H1 (cell line): ENCODE data around the gene RPRD2. TPM values are rescaled to one million over a fixed set of nuclear protein-coding genes. Genes with fewer than 3 reads are reported as not detected.

ENCODE experiments used
- CTCF ChIA-PET: fragments of 300-600 bp; sonication (Branson Sonifier 250); formaldehyde crosslinking; loops from one replicate; lab custom pipeline; 2021; ENCODE audit not compliant: partially characterized antibody; lab: Charles Lee
- POLR2A ChIA-PET: fragments of 300-600 bp; sonication (Branson Sonifier 250); formaldehyde crosslinking; loops from one replicate; lab custom pipeline; 2021; ENCODE audit warnings: inconsistent platforms; ENCODE audit not compliant: partially characterized antibody; lab: Charles Lee
- DNase-seq, 2 experiments: peaks; one replicate each; pipeline versions ENCODE4 v3.0.0 to v3.0.0-alpha.2; 2010 to 2022; ENCODE audit warnings: low spot score in 2 of 2, low read depth in 1 of 2, mixed read lengths in 1 of 2
- FAIRE-seq: peaks from 2 replicates; lab custom pipeline; 2011; peaks lifted over from hg19 to GRCh38; lab: Jason Lieb, UNC
- H2AFZ ChIP-seq: 2 replicates; pipeline ENCODE4 v1.8.1; 2012; ENCODE audit warnings: low read length, inconsistent platforms
- H2AK5ac ChIP-seq: 2 replicates; pipeline ENCODE4 v1.6.1; 2013; ENCODE audit warnings: low read depth, low read length
- H2BK120ac ChIP-seq: replicated peaks from 2 replicates; pipeline ENCODE3; 2013; ENCODE audit warnings: low read depth, low read length, inconsistent platforms
- H2BK12ac ChIP-seq: 2 replicates; pipeline ENCODE4 v1.6.1; 2013; ENCODE audit warnings: low read depth, low read length
- H2BK15ac ChIP-seq: 2 replicates; pipeline ENCODE4 v1.6.1; 2013; ENCODE audit warnings: low read length
- H2BK20ac ChIP-seq: 2 replicates; pipeline ENCODE4 v1.6.1; 2013; ENCODE audit warnings: low read length
- H2BK5ac ChIP-seq: 2 replicates; pipeline ENCODE4 v1.6.1; 2013; ENCODE audit warnings: low read depth, low read length
- H3K14ac ChIP-seq: 2 replicates; pipeline ENCODE4 v1.6.1; 2013; ENCODE audit warnings: inconsistent platforms; ENCODE audit not compliant: insufficient read length
- H3K18ac ChIP-seq: 2 replicates; pipeline ENCODE4 v1.6.1; 2013; ENCODE audit warnings: low read length; ENCODE audit errors: extremely low read depth
- H3K23ac ChIP-seq: 2 replicates; pipeline ENCODE4 v1.6.1; 2013; ENCODE audit warnings: inconsistent platforms; ENCODE audit not compliant: insufficient read length
- H3K23me2 ChIP-seq: 2 replicates; pipeline ENCODE4 v1.6.1; 2013; ENCODE audit warnings: low read depth, low read length
- H3K27ac ChIP-seq: 2 replicates; pipeline ENCODE4 v1.6.1; 2011; ENCODE audit warnings: low read depth, low read length, inconsistent platforms
- H3K27me3 ChIP-seq, 4 experiments: replicated peaks in 1 of 4; 1 replicate in 1 of 4; 2 replicates in 3 of 4; pipeline versions ENCODE4 v1.6.1 to v1.8.1; 2011 to 2013; ENCODE audit warnings: low read length in 3 of 4, mild to moderate bottlenecking in 3 of 4, inconsistent platforms in 2 of 4, mixed read lengths in 2 of 4, moderate library complexity in 1 of 4; ENCODE audit not compliant: control insufficient read depth in 3 of 4, insufficient read depth in 3 of 4; ENCODE audit errors: extremely low read depth in 1 of 4
- H3K36me3 ChIP-seq, 4 experiments: 2 replicates each; pipeline versions ENCODE4 v1.6.1 to v1.8.1; 2011 to 2013; ENCODE audit warnings: mild to moderate bottlenecking in 4 of 4, low read length in 3 of 4, moderate library complexity in 2 of 4, control low read depth in 1 of 4, inconsistent platforms in 1 of 4; ENCODE audit not compliant: insufficient read depth in 4 of 4, control insufficient read depth in 2 of 4
- H3K4ac ChIP-seq: replicated peaks from 2 replicates; pipeline ENCODE3; 2013; ENCODE audit warnings: low read length, low read depth, mixed read lengths, inconsistent platforms; ENCODE audit not compliant: insufficient read length
- H3K4me1 ChIP-seq, 4 experiments: replicated peaks in 1 of 4; 1 replicate in 1 of 4; 2 replicates in 3 of 4; pipeline versions ENCODE4 v1.6.1 to v1.8.1; 2011 to 2013; ENCODE audit warnings: low read length in 3 of 4, inconsistent platforms in 2 of 4, mixed read lengths in 1 of 4; ENCODE audit not compliant: insufficient read depth in 4 of 4, control insufficient read depth in 3 of 4
- H3K4me2 ChIP-seq, 2 experiments: 2 replicates each; pipeline versions ENCODE4 v1.6.1 to v1.8.1; 2011 to 2013; ENCODE audit warnings: low read depth in 2 of 2, low read length in 2 of 2, control low read depth in 1 of 2, inconsistent platforms in 1 of 2, mild to moderate bottlenecking in 1 of 2; ENCODE audit not compliant: insufficient read depth in 1 of 2
- H3K4me3 ChIP-seq, 4 experiments: fragments of 200-600, 300-600 bp in 1 of 4; sonication (generic), shearing (Covaris generic), sonication (Bioruptor Twin) in 1 of 4; 2 replicates each; pipeline versions ENCODE4 v1.5.1 to v1.8.1; 2011 to 2016; ENCODE audit warnings: low read length in 4 of 4, low read depth in 3 of 4, control low read depth in 2 of 4, inconsistent platforms in 2 of 4, mild to moderate bottlenecking in 2 of 4, mixed read lengths in 1 of 4, moderate library complexity in 1 of 4; ENCODE audit not compliant: insufficient read depth in 2 of 4; ENCODE audit errors: extremely low read depth in 1 of 4
- H3K56ac ChIP-seq: replicated peaks from 2 replicates; pipeline ENCODE3; 2013; ENCODE audit warnings: low read depth, mild to moderate bottlenecking, mixed read lengths, low read length, inconsistent platforms; ENCODE audit not compliant: insufficient read length
- H3K79me1 ChIP-seq: 2 replicates; pipeline ENCODE4 v1.6.1; 2013; ENCODE audit warnings: low read depth, low read length, control low read depth
- H3K79me2 ChIP-seq, 2 experiments: 2 replicates each; pipeline versions ENCODE4 v1.6.1 to v1.8.1; 2012 to 2013; ENCODE audit warnings: low read length in 2 of 2, mild to moderate bottlenecking in 2 of 2, inconsistent platforms in 1 of 2; ENCODE audit not compliant: insufficient read depth in 2 of 2, control insufficient read depth in 1 of 2
- H3K9ac ChIP-seq, 4 experiments: replicated peaks in 1 of 4; 1 replicate in 1 of 4; 2 replicates in 3 of 4; pipeline versions ENCODE4 v1.6.1 to v1.8.1; 2011 to 2013; ENCODE audit warnings: low read depth in 3 of 4, low read length in 3 of 4, control low read depth in 2 of 4, mild to moderate bottlenecking in 2 of 4, moderate library complexity in 2 of 4, inconsistent platforms in 1 of 4; ENCODE audit errors: extremely low read depth in 1 of 4
- H3K9me3 ChIP-seq, 2 experiments: 2 replicates each; pipeline versions ENCODE4 v1.6.1 to v1.8.1; 2012 to 2013; ENCODE audit warnings: mild to moderate bottlenecking in 2 of 2, moderate library complexity in 2 of 2, control low read depth in 1 of 2, inconsistent platforms in 1 of 2, low read depth in 1 of 2, low read length in 1 of 2, mixed read lengths in 1 of 2; ENCODE audit not compliant: insufficient read depth in 2 of 2
- H4K20me1 ChIP-seq, 2 experiments: replicated peaks in 1 of 2; 2 replicates each; pipeline versions ENCODE3 to v1.8.1; 2011 to 2013; ENCODE audit warnings: inconsistent platforms in 2 of 2, low read length in 2 of 2, mild to moderate bottlenecking in 1 of 2; ENCODE audit not compliant: insufficient read depth in 2 of 2, control insufficient read depth in 1 of 2
- H4K5ac ChIP-seq: 2 replicates; pipeline ENCODE4 v1.6.1; 2013; ENCODE audit warnings: low read length, low read depth, mixed read lengths, inconsistent platforms; ENCODE audit not compliant: insufficient read length
- H4K8ac ChIP-seq: 2 replicates; pipeline ENCODE4 v1.8.0; 2013; ENCODE audit warnings: mild to moderate bottlenecking, moderate library complexity, low read length, inconsistent platforms; ENCODE audit not compliant: insufficient read depth; ENCODE audit errors: extremely low read depth
- H4K91ac ChIP-seq: replicated peaks from 2 replicates; pipeline ENCODE3; 2013; ENCODE audit warnings: low read length, mixed read lengths, inconsistent platforms; ENCODE audit not compliant: insufficient read length
- CBX5 ChIP-seq: fragments of 300-800, 300-1000 bp; sonication (generic); IDR thresholded peaks from 2 replicates; pipeline ENCODE4 v1.7.1; 2016; ENCODE audit warnings: antibody characterized with exemption, low read length, low read depth
- HDAC6 ChIP-seq: IDR thresholded peaks from one replicate; pipeline ENCODE4 v1.7.1; 2012; ENCODE audit warnings: low read depth, mild to moderate bottlenecking, inconsistent platforms, low read length, moderate library complexity
- WGBS, 2 experiments: shearing (Covaris generic) in 1 of 2; methylation state at CpG; one replicate each; pipeline versions ENCODE4 v1.1.6 to v1.1.7; 2013 to 2015; ENCODE audit warnings: low lambda C conversion rate in 2 of 2, mixed read lengths in 2 of 2, inconsistent platforms in 1 of 2, low coverage in 1 of 2, missing lambda C conversion rate in 1 of 2; ENCODE audit not compliant: insufficient replicate concordance in 2 of 2, insufficient coverage in 1 of 2, insufficient read length in 1 of 2; ENCODE audit errors: extremely low coverage in 1 of 2, missing lambda C conversion rate in 1 of 2; 5-methylcytosine and 5-hydroxymethylcytosine counted together
- polyA plus RNA-seq, 7 experiments: library from polyadenylated mRNA; depleted of rRNA in 3 of 7; stranded (reverse) in 5 of 7; unstranded in 2 of 7; fragments of >200 nt in 5 of 7; fragments of 200-250 nt in 2 of 7; gene quantifications; 1 replicate in 5 of 7; 2 replicates in 1 of 7; 4 replicates in 1 of 7; pipeline versions ENCODE4 v1.2.1 to v1.2.3, GENCODE V29; 2011 to 2013; ENCODE audit warnings: missing spikeins in 2 of 7, mixed read lengths in 2 of 7
- total RNA-seq: library from RNA; stranded (reverse); fragmentation: NEBNext Ultra II Directional; extraction: Animal tissue kit (Norgen Biotek cat#: 25700); gene quantifications from 2 replicates; pipeline ENCODE4 v1.2.1, GENCODE V29; 2021

RPRD2 gene
- total and polyA plus RNA-seq, 2 of the 8 experiments (the other 6 are each of a cell fraction or from before 2014, with no cell fraction given) = 14.4 to 32.4 TPM

DNA sequence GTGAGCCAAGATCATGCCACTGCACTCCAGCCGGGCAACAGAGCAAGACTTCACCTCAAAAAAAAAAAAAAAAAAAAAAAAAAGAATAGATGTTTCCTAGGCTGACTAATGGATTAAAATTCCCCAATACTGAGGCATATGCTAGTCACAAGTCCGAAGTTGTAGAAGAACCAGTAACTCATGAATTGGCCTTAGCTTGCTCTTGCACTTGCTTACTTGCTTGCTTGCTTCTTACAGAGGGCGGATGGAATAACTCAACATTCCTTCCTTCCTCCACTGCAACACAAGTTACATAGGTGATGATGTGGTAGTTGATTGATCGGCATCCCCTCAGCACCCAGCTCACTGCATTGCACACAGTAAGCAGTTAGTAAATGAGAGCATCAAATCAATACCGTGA lies 120.5 kb downstream of the RPRD2 start:
- H3K14ac ChIP-seq = no peak overlapping the region
- H3K4me2 ChIP-seq = no peak overlapping the region
- no peak overlapping the region for H4K91ac ChIP-seq
- 92% methylated on average over 5 of the region's 5 CpGs; no CpG with 5 or more reads in 1 of the 2 experiments for WGBS, 2 experiments
- H3K79me2 ChIP-seq = peaks cover 0 to 10% of the 10 kb centered on the region in 2 experiments; a peak in 2 of 4 replicates
- ChIA-PET CTCF (interaction anchor here (1.0 to 1.6 kb wide), 4 partner anchors 19 to 76 kb away, joined by 4 to 5 read pairs (median 4); partner anchors contain the start of gene FALEC), POLR2A (interaction anchor here (0.7 to 1.5 kb wide), 2 partner anchors 11 to 25 kb away, joined by 3 to 5 read pairs; no protein-coding TSS in a partner anchor)
- H2BK20ac ChIP-seq = no peak overlapping the region
- H3K18ac ChIP-seq = no peak overlapping the region
- H3K4me3 ChIP-seq = no peak overlapping the region
- H4K5ac ChIP-seq = no peak overlapping the region
- no peaks in the 10 kb centered on the region for H4K20me1 ChIP-seq
- no peaks in the 10 kb centered on the region for H3K79me1 ChIP-seq
- H2AFZ ChIP-seq = peak overlapping the region; percentile 86
- H2BK120ac ChIP-seq = no peak overlapping the region
- no peaks in the 10 kb centered on the region for H3K9me3 ChIP-seq
- H3K9ac ChIP-seq = no peak overlapping the region
- peaks cover 0 to 4% (median 1%) of the 10 kb centered on the region in 4 experiments; a peak in 5 of 7 replicates for H3K4me1 ChIP-seq
- peaks cover 0 to 10% (median 4%) of the 10 kb centered on the region in 4 experiments; a peak in 3 of 8 replicates for H3K36me3 ChIP-seq
- no peak overlapping the region for H4K8ac ChIP-seq
- no peak overlapping the region for H2BK12ac ChIP-seq
- DNase-seq (no peak), FAIRE-seq (no peak)
- H2BK5ac ChIP-seq = no peak overlapping the region
- no peaks in the 10 kb centered on the region for H3K27me3 ChIP-seq
- no peak overlapping the region for H3K23ac ChIP-seq
- TF ChIP-seq CBX5 (no peak), HDAC6 (no peak)
- H3K27ac ChIP-seq = no peak overlapping the region
- no peak overlapping the region for H3K4ac ChIP-seq
- no peak overlapping the region for H2AK5ac ChIP-seq
- H2BK15ac ChIP-seq = no peak overlapping the region
- no peak overlapping the region for H3K56ac ChIP-seq
- H3K23me2 ChIP-seq = peaks cover 6% of the 10 kb centered on the region; the same call in 1 of the 2 replicates
